ENCODE data around the gene LEF1.

Gene LEF1

GRCh38 chr4:108048997-108049396 lies 119.7 kb downstream of the LEF1 start:
- DNase-seq (ENCODE audit: low read depth): no peak
- H3K4me3 ChIP-seq (ENCODE audit: low read depth, low read length): no peak overlapping the region

- DNase-seq (ENCODE audit: low read depth): no peak
- no peak overlapping the region for H3K4me3 ChIP-seq (ENCODE audit: low read depth, low read length)
Observed at GRCh38 chr4:108048157-108048556, 120.6 kb downstream of the LEF1 start.

DNA sequence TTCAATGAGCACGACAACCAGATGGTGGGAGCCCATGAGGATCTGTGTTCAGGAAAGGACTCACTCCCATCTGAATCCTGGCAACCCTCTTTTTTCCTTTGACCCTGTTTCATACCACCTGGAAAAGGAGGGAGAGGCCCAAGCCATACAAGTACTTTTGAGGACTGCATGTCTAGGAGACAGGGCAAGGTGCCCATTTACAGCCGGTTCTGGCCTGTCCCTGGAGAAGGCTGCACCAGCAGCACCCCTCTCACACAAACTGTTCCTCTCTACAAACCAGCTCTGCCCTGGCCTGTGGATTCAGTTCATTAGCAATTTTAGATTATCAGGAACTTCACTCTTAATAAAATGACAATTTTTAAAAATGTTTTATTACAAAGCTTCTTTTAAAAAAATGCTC lies 121.5 kb downstream of the LEF1 start:
- no peak for DNase-seq (ENCODE audit: low read depth)
- no peak overlapping the region for H3K4me3 ChIP-seq (ENCODE audit: low read depth, low read length)

GRCh38 chr4:108045687-108046024 lies 123.1 kb downstream of the LEF1 start:
- no peak for DNase-seq (ENCODE audit: low read depth)
- no peak overlapping the region for H3K4me3 ChIP-seq (ENCODE audit: low read depth, low read length)

- no peak overlapping the region for H3K4me3 ChIP-seq (ENCODE audit: low read depth, low read length)
- no peak for DNase-seq (ENCODE audit: low read depth)
Observed at GRCh38 chr4:108044951-108045686, 123.6 kb downstream of the LEF1 start.

DNA sequence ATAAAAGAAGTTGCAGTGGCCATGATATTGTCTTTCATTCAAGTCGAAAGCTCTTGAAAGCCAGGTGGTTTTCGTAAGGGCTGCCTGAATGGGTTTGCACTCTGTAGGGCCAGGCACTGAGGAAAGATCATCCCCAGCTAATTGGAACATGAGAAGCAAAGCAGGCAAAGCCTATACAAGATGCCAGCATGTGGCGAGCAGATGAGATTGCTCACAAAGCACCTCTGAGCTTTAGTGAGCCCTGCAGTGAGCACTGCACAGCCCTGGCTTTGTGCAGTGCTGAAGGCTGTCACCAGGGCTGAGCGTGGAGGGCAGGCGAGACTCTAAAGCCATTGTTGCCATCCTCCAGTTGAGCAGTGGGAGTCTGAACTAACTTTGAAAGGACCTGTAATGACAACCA lies 125.2 kb downstream of the LEF1 start:
- DNase-seq (ENCODE audit: low read depth): no peak
- no peak overlapping the region for H3K4me3 ChIP-seq (ENCODE audit: low read depth, low read length)

DNA sequence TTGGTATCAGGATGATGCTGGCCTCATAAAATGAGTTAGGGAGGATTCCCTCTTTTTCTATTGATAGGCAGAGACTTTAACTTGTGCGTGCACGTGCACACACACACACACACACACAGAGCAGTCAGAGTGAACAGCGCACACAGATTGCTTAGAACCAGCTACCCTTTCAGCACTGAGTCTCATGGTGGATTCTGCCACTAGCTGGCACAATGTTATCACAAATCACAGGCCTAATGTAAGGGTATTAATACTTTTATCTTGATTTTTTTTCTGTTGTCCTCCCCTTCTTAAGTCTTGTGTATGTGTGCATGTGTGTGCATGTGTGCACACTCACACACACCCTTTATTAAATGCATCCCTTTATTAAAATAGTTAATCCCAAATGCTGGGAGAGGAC lies 125.8 kb downstream of the LEF1 start:
- H3K4me3 ChIP-seq (ENCODE audit: low read depth, low read length): no peak overlapping the region
- no peak for DNase-seq (ENCODE audit: low read depth)

- DNase-seq (ENCODE audit: low read depth): no peak
- no peak overlapping the region for H3K4me3 ChIP-seq (ENCODE audit: low read depth, low read length)
Observed at GRCh38 chr4:108037884-108038283, 130.8 kb downstream of the LEF1 start.

GRCh38 chr4:108036213-108036612 lies 132.5 kb downstream of the LEF1 start:
- H3K4me3 ChIP-seq (ENCODE audit: low read depth, low read length): no peak overlapping the region
- no peak for DNase-seq (ENCODE audit: low read depth)

DNA sequence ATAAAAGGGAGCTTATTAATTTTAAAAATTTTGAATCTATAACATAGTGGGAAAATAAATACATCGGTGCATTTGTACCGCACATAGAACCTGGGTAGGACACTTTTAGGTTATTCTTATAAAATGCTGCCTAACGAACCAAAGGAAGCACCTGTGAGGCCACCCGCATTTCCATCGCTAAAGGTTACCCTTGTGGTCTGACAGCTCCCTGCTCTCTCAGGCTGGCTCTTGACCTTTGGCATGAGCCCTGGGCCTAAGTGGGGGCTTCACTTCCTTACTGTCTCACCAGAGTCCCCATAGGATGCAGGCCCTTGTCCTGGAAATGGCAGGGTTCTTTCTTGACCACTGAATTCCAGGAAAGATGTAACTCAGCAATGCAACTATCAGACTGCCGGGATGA lies 133.0 kb downstream of the LEF1 start:
- H3K4me3 ChIP-seq (ENCODE audit: low read depth, low read length): no peak overlapping the region
- DNase-seq (ENCODE audit: low read depth): no peak

GRCh38 chr4:108034565-108034964 lies 134.2 kb downstream of the LEF1 start:
- DNase-seq (ENCODE audit: low read depth): no peak
- no peak overlapping the region for H3K4me3 ChIP-seq (ENCODE audit: low read depth, low read length)

DNA sequence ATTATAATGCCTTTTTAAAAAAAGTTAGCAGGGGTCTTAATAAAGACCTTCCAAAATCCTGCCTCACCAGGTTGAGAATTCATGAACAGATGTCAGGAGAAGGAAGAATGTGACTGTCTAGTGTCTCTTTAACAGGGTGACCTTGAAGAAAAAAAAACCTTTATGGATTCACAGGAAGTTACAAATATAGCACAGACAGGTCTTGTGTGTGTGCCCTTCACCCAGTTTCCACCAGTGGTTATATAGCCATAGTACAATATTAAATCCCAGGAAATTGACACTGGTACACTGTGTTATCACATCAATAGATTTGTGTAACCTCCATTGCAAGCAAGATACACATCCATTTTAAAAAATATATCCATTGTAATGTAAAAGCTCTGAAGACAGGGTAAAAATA lies 135.4 kb downstream of the LEF1 start:
- DNase-seq (ENCODE audit: low read depth): no peak
- no peak overlapping the region for H3K4me3 ChIP-seq (ENCODE audit: low read depth, low read length)

- H3K4me3 ChIP-seq (ENCODE audit: low read depth, low read length): no peak overlapping the region
- no peak for DNase-seq (ENCODE audit: low read depth)
Observed at GRCh38 chr4:108031427-108032083, 137.2 kb downstream of the LEF1 start.

DNA sequence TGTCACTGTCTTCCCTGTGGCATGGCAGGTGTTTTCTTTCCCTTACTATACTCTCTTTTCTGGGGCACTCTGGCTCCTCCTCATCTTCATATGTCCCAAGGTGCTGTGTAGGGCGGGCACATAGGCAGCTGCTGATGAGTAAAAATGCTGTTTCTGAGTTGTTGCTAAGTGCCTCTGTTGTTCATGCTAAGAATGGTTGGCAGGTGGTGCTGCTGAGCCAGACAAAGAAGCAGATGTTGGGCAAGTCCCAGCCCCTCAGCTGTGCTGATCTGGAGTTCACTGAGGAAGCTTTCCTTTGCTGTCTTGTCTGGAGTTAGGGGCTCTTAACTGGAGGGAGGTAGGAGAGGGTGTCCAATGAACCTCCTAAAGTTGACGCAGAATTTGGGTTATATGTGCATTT lies 138.4 kb downstream of the LEF1 start:
- peak; percentile 34 for DNase-seq (ENCODE audit: low read depth)
- no peak overlapping the region for H3K4me3 ChIP-seq (ENCODE audit: low read depth, low read length)

- H3K4me3 ChIP-seq (ENCODE audit: low read depth, low read length): no peak overlapping the region
- DNase-seq (ENCODE audit: low read depth): no peak
Observed at GRCh38 chr4:108029731-108030130, 139.0 kb downstream of the LEF1 start.

DNA sequence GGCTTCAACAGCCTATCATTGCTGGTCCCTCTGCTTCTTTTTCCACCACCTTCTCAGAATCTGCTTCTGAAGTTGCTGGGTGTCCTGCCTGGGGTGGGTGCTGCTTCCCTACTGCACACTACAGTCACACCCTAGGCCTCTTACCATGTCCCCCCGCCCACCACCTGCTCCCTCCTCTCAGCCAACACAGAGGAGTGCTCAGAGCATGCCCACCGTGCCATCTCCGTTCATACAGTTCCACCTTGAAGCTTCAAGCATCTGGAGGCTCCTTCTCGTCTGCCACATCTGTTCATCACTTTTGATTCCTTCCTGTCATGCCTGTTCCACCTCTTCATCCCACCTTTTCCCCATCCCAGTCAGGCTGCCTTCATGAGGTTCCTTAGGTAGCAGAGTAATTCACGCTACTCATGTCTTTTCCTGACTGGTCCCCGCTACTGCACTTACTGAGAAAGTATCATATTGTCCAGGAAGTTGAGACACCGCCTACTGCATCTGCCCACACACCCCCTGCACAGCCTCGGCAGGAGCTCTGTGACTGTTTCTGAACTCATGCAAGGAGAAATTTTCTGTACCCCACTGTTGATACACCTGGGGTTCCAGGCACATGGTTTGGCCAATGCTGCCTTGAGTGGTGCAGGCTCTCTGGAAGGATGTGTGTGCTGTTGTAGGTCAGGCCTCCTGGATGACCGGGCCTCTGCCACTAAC lies 139.6 kb downstream of the LEF1 start:
- DNase-seq (ENCODE audit: low read depth): no peak
- H3K4me3 ChIP-seq (ENCODE audit: low read depth, low read length): no peak overlapping the region

GRCh38 chr4:108024878-108025165 lies 143.9 kb downstream of the LEF1 start:
- H3K4me3 ChIP-seq (ENCODE audit: low read depth, low read length): no peak overlapping the region
- no peak for DNase-seq (ENCODE audit: low read depth)

- DNase-seq (ENCODE audit: low read depth): no peak
- H3K4me3 ChIP-seq (ENCODE audit: low read depth, low read length): no peak overlapping the region
Observed at GRCh38 chr4:108024085-108024877, 144.5 kb downstream of the LEF1 start.

DNA sequence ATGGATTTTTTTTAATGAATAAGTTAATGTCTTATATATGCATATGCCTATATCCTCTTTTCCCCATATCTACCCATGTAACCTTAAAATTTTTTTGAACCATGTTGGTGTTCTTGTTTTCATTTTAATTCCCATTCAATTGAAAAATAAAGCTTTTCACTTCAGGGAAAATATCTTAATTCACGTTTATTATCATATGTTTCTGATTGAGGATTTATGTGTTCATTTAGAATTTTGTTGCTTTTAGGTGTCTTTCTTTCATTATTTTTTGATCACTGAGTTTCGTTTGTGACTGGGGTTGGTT lies 149.9 kb downstream of the LEF1 start:
- H3K4me3 ChIP-seq (ENCODE audit: low read depth, low read length): no peak overlapping the region
- no peak for DNase-seq (ENCODE audit: low read depth)

DNA sequence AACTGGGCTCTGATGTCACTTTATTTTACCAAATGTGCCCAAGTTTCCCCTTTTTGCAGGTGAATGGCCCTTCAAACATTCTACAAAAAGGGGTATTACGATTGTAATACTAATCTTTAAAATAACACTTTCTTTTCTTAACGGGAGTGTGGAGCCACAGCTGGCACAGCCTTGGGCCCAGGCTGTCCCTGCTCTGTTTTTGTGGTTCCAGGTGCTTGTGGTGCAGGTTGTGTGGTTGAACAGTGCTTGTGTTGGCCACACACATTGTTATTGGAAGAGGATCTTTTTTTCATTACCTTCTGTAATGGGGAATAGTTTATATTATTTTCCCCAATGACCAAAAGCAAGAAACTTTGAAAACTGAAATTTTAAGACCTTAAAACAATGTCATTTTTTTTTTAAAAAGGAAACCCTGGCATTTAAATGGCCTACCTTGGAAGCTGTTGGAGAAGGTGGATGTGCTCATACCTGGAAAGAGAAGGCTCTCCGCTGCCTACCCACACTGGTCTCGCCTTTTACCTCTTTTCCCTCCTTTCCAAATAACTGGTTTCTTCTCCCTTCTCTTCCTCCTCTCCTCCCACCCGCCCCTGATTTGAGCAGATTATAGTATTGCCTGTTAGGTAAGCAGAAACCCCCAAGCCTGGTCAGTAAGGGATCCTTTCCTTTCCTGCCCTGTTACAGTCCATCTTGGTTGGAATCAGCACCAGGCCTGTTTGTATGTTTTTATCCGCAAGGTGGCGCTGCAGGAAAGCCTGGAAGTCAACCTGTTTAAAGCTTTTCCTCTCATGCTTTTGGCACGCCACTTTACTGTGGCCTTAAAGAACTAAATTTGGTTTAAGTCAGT lies 150.5 kb downstream of the LEF1 start:
- DNase-seq (ENCODE audit: low read depth): peak; percentile 31
- H3K4me3 ChIP-seq (ENCODE audit: low read depth, low read length): no peak overlapping the region

Data from skeletal muscle cell (primary cell).